Chondrocyte (in vitro differentiated cells): ENCODE results near the gene RHOT1. TPM values are rescaled to one million over a fixed set of nuclear protein-coding genes. Genes with fewer than 3 reads are reported as not detected.
A peak's percentile ranks its signal among the peaks of the same experiment; 100 is the strongest.
"Not testable (repeated sequence)": the region's sequence is repeated elsewhere in the genome, so short reads cannot be mapped to it uniquely, and the experiment has no call there.

Experiments used
- DNase-seq: peaks from one replicate; pipeline ENCODE4 v3.0.0; 2021; ENCODE audit warnings: mixed read lengths, low spot score
- H3K27ac Mint-ChIP-seq: one replicate; pipeline ENCODE4 v1.8.0; 2021; ENCODE audit warnings: mild to moderate bottlenecking, moderate library complexity, mixed read lengths; ENCODE audit not compliant: unreplicated experiment
- H3K27me3 Mint-ChIP-seq: 2 replicates; pipeline ENCODE4 v1.8.0; 2021; ENCODE audit warnings: low read depth, mixed read lengths
- H3K36me3 Mint-ChIP-seq: 2 replicates; pipeline ENCODE4 v1.8.0; 2021; ENCODE audit warnings: low read depth, mixed read lengths
- H3K4me1 Mint-ChIP-seq: 2 replicates; pipeline ENCODE4 v1.8.0; 2021; ENCODE audit warnings: low read depth, mild to moderate bottlenecking, mixed read lengths
- H3K4me3 Mint-ChIP-seq: one replicate; pipeline ENCODE4 v1.8.0; 2021; ENCODE audit warnings: mild to moderate bottlenecking, moderate library complexity, mixed read lengths; ENCODE audit not compliant: unreplicated experiment
- H3K9me3 Mint-ChIP-seq: 2 replicates; pipeline ENCODE4 v1.8.0; 2021; ENCODE audit warnings: low read depth, mixed read lengths
- total RNA-seq: library from RNA; stranded (reverse); gene quantifications from 3 replicates; pipeline ENCODE4 v1.2.1, GENCODE V29; 2021
- TF ChIP-seq, protein P1 (sequence below): fragments of 200-600 bp; sonication (generic); IDR thresholded peaks from 2 replicates; pipeline ENCODE4 v1.5.0; 2021; ENCODE audit warnings: antibody characterized with exemption, mild to moderate bottlenecking, moderate library complexity

Gene RHOT1
- total RNA-seq, 1 donor from 2014 or later = 27.0 TPM

DNA sequence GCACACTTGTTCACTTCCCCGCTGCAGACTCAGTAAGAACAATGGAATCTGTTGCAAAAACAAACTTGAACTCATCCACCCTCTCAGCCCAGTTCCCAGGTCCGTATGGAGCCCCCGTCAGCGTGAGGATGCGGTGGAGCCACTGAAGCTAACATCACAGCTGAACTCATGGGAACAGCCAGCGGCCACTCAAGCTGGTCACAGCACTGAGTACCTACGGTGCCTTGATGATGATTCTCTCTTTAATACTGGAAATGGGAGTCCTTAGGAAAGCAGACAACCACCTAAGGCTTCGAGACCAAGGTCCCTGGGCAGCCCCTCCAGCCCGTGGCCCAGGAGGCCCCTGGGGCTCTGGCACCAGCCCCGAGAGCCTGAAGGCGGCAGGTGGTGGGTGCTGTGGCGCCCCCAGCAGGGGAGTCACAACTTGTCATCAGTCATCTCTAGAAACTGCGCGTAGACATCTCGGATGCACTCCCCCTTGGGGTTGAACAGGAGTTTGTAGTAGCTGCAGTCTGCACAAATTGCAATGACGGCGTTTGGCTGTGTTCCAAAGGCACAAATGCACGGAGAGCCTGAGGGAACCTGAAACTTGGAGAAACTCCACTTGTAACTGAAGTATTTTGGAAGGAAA lies 31.0 kb upstream of the RHOT1 start:
- H3K27ac Mint-ChIP-seq = peak overlapping the region; percentile 57
- H3K27me3 Mint-ChIP-seq = no peaks in the 10 kb centered on the region
- DNase-seq = no peak
- H3K9me3 Mint-ChIP-seq = no peaks in the 10 kb centered on the region
- H3K36me3 Mint-ChIP-seq = no peaks in the 10 kb centered on the region
- TF ChIP-seq, protein P1, sequence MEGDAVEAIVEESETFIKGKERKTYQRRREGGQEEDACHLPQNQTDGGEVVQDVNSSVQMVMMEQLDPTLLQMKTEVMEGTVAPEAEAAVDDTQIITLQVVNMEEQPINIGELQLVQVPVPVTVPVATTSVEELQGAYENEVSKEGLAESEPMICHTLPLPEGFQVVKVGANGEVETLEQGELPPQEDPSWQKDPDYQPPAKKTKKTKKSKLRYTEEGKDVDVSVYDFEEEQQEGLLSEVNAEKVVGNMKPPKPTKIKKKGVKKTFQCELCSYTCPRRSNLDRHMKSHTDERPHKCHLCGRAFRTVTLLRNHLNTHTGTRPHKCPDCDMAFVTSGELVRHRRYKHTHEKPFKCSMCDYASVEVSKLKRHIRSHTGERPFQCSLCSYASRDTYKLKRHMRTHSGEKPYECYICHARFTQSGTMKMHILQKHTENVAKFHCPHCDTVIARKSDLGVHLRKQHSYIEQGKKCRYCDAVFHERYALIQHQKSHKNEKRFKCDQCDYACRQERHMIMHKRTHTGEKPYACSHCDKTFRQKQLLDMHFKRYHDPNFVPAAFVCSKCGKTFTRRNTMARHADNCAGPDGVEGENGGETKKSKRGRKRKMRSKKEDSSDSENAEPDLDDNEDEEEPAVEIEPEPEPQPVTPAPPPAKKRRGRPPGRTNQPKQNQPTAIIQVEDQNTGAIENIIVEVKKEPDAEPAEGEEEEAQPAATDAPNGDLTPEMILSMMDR = peak; percentile 78
- no peak overlapping the region for H3K4me3 Mint-ChIP-seq
- H3K4me1 Mint-ChIP-seq = peaks cover 15% of the 10 kb centered on the region

DNA sequence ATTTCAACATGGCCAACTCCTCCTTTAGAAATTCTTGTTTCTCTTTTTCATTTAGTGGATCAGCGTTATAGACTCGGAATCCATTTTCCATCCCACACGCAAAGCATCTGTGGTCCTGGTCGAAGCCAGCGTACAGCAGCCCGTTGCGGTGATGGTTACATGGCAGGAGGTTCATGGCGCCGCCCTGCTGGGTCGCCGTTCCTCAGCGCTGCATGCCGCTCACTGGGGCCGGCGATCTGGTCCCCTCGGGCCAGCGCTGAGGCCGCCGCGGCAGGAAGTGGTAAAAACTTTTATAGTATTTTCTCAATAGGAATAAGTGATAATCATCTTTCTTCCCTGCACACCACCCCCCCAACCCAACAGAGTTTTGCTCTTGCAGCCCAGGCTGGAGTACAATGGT lies 29.9 kb upstream of the RHOT1 start:
- Mint-ChIP-seq H3K27me3 (peaks cover 3% of the 10 kb centered on the region), H3K4me1 (peaks cover 15% of the 10 kb centered on the region), H3K36me3 (no peaks in the 10 kb centered on the region), H3K9me3 (no peaks in the 10 kb centered on the region), H3K4me3 (no peak overlapping the region), H3K27ac (no peak overlapping the region)
- no peak for DNase-seq
- TF ChIP-seq, protein P1 = no peak

DNA sequence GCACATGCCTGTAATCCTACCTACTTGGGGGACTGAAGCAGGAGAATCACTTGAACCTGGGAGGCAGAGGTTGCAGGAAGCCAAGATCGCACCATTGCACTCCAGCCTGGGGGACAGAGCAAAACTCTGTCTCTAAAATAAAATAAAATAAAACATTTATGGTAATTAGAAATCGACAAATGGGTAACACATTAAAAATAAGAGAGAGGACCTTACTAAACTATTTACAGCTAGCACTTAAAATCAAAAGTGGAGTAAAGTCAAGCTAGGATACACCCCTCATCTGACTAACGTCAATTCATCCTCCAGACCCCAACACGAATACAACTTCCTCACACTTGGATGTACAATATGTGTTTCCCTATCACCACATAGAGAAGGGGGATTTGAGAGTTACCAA lies 27.8 kb upstream of the RHOT1 start:
- peaks cover 15% of the 10 kb centered on the region for H3K4me1 Mint-ChIP-seq
- peaks cover 3% of the 10 kb centered on the region for H3K27me3 Mint-ChIP-seq
- TF ChIP-seq, protein P1 = no peak
- no peaks in the 10 kb centered on the region for H3K36me3 Mint-ChIP-seq
- no peak overlapping the region for H3K27ac Mint-ChIP-seq
- no peak for DNase-seq
- H3K4me3 Mint-ChIP-seq = no peak overlapping the region
- no peaks in the 10 kb centered on the region for H3K9me3 Mint-ChIP-seq

DNA sequence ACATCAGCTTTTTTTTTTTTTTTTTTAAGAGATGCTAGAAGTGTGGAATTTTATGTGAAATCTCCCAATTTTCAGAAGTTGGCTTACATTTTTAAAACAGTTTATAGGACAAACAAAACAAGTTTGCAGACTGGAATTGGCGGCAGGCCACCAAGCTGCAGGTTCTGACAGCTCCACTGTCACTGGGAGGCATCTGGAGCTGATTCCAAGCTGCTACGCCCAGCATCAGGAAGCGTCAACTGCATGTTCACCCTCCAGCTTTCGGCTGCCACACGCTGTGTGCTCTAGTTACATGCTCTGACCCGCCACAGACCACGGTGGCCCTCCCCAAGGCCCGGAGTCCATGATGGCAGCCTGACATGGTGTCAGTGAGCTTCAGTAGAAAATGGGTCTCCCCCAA lies 26.8 kb upstream of the RHOT1 start:
- not testable (repeated sequence) for H3K36me3 Mint-ChIP-seq, H3K4me3 Mint-ChIP-seq, H3K9me3 Mint-ChIP-seq

DNA sequence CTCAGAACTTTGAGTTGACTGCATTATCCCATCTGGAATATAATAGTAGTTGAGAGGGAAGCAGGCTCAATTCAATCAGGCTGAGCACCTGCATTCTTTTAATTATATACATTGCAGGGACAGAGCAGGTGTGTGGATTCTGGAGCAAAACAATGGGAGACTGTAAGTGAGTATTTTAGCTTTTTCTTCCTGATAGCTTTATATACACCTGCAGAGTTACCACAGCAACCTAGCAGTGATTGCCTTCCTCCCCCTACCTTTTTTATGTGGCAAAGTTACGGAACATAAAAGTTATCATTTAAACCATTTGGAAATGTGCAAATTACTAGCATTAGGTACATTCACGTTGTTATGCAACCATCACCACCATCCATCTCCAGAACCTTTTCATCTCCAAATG lies 25.4 kb upstream of the RHOT1 start:
- Mint-ChIP-seq H3K36me3 (no peaks in the 10 kb centered on the region), H3K27me3 (peaks cover 3% of the 10 kb centered on the region), H3K4me1 (peaks cover under 1% of the 10 kb centered on the region), H3K4me3 (no peak overlapping the region), H3K9me3 (no peaks in the 10 kb centered on the region), H3K27ac (no peak overlapping the region)
- no peak for DNase-seq
- TF ChIP-seq, protein P1 = no peak

More for the DNA sequence above, 26.8 kb upstream of the RHOT1 start:
- H3K4me1 Mint-ChIP-seq = peaks cover 15% of the 10 kb centered on the region
- not testable (repeated sequence) for H3K27me3 Mint-ChIP-seq, H3K27ac Mint-ChIP-seq, DNase-seq

DNA sequence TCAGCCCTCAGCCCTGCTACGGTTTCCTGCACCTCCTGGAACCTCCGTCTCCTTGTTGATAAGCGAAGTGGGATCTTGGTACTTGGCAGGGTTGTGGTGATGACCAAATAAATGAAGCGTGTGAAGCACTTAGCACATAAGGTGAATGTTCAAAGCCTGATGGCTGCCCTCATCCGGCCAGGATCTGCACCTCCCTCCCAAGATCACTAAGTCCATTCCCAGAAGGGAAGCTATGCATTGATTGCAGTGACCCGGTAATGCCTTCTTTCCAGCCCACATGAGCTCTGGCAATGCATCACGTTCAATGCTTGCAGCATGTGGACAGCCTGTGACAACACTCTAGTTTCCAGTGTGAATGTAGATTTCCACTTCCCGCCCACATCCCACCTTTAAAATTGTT lies 24.9 kb upstream of the RHOT1 start:
- H3K36me3 Mint-ChIP-seq = no peaks in the 10 kb centered on the region
- no peaks in the 10 kb centered on the region for H3K4me1 Mint-ChIP-seq
- H3K4me3 Mint-ChIP-seq = no peak overlapping the region
- H3K9me3 Mint-ChIP-seq = no peaks in the 10 kb centered on the region
- no peak for DNase-seq
- H3K27me3 Mint-ChIP-seq = peaks cover 3% of the 10 kb centered on the region
- H3K27ac Mint-ChIP-seq = no peak overlapping the region
- TF ChIP-seq, protein P1 = no peak

DNA sequence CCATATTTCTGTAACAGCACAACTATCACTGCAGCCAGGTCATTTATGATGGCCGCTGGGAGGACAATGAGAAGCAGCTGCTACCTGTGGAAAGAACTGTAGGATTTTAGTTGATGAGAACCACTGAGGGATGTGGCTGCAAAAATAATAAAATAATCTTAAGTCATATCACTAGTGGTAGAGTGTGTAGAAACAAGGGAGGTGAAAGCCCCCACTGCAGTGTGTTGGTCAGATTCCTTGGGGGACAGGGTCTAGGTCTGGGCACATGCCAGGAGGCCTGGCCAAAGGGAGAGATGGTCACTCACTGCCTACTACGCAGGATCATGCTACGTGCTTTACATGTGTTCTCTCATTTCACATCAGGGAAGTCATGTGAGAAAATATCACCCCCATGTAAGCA lies 24.2 kb upstream of the RHOT1 start:
- H3K9me3 Mint-ChIP-seq, H3K4me1 Mint-ChIP-seq, H3K4me3 Mint-ChIP-seq, H3K27me3 Mint-ChIP-seq, DNase-seq, H3K27ac Mint-ChIP-seq, H3K36me3 Mint-ChIP-seq: not testable (repeated sequence)
